ENCODE results near the gene ZNF880. TPM values are rescaled to one million over a fixed set of nuclear protein-coding genes. Genes with fewer than 3 reads are reported as not detected.

Gene ZNF880
- total RNA-seq (29.2 and 34.1 TPM in 2 replicates), polyA plus RNA-seq (35.7 and 40.3 TPM in 2 replicates), polyA minus RNA-seq (17.8 and 22.5 TPM in 2 replicates)
- 36.7 TPM for total RNA-seq (2013)

GRCh38 chr19:52369559-52370340 is at the start of gene ZNF880:
ZNF880 (plus strand) TSS chr19:52369923; CDS start chr19:52369966, 43 bp downstream.
- intact Hi-C loops (cut with micrococcal nuclease), result loop anchor here (1.0 kb wide), 2 partner anchors 28 to 33 kb away; partner anchors contain the start of genes ZNF528 and ZNF610
- Mint-ChIP-seq H3K4me1 (peaks cover 17% of the 10 kb centered on the region), H3K27ac (peak within 1 kb of the TSS; percentile 97), H3K27me3 (no peaks in the 10 kb centered on the region), H3K4me3 (peak within 1 kb of the TSS; percentile 96), H3K9me3 (ENCODE audit: insufficient read depth) (peaks cover 16% of the 10 kb centered on the region)
- Histone ChIP-seq H3K27me3 (replicated peaks in 1 of 4; ENCODE audit: control extremely low read depth in 1 of 4, control insufficient read depth in 3 of 4, insufficient read depth in 4 of 4, low read length in 3 of 4) (no peaks in the 10 kb centered on the region), H3K36me3 (replicated peaks in 1 of 2; ENCODE audit: control extremely low read depth in 1 of 2, control insufficient read depth in 1 of 2, extremely low read depth in 1 of 2, insufficient read depth in 2 of 2, low read length in 1 of 2) (peaks cover 6 to 21% of the 10 kb centered on the region in 2 experiments), H4K20me1 (ENCODE audit: control insufficient read depth, insufficient read depth, low read length, poor library complexity, severe bottlenecking) (no peaks in the 10 kb centered on the region), H3K27ac (ENCODE audit: low read length in 2 of 2) (peak within 1 kb of the TSS; percentile 97 to 99), H3K4me3 (ENCODE audit: control extremely low read depth in 1 of 5, extremely low read depth in 1 of 5, insufficient read depth in 1 of 5, low read depth in 2 of 5, low read length in 4 of 5) (peak within 1 kb of the TSS; percentile 65 to 91 (median 79)), H3K9ac (ENCODE audit: low read length) (peak within 1 kb of the TSS; percentile 91), H2AFZ (ENCODE audit: insufficient read depth, low read depth, low read length, poor library complexity, severe bottlenecking) (peak within 1 kb of the TSS; percentile 75), H3K4me2 (replicated peaks; ENCODE audit: low read depth, low read length, poor library complexity, severe bottlenecking) (peak within 1 kb of the TSS; percentile 77), H3K79me2 (ENCODE audit: control insufficient read depth, insufficient read depth, low read length) (peaks cover 14% of the 10 kb centered on the region), H3K9me3 (ENCODE audit: control extremely low read depth in 1 of 3, control insufficient read depth in 2 of 3, insufficient read depth in 1 of 3, low read length in 2 of 3) (peaks cover 6 to 77% (median 47%) of the 10 kb centered on the region in 3 donors), H3K4me1 (ENCODE audit: control insufficient read depth in 2 of 2, insufficient read depth in 2 of 2, low read length in 2 of 2) (peaks cover 6 to 11% of the 10 kb centered on the region in 2 donors)
- CTCF ChIA-PET, result interaction anchor here (1.2 to 1.3 kb wide), 2 partner anchors 28 to 231 kb away, joined by 3 to 4 read pairs; partner anchors contain the start of gene ZNF528
- POLR2A ChIA-PET, result interaction anchor here (0.6 to 1.0 kb wide), 5 partner anchors 27 to 518 kb away, joined by 3 to 4 read pairs (median 4); partner anchors contain the start of genes PPP2R1A and ZNF808
- TF ChIP-seq CTCF (IDR thresholded peaks at IDR 0.05) (no peak), EZH2 (IDR thresholded peaks at IDR 0.05; ENCODE audit: borderline replicate concordance, insufficient read depth, low read depth, low read length, poor library complexity, severe bottlenecking) (no peak)
- 4% methylated on average over 41 of the region's 52 CpGs for WGBS (ENCODE audit: insufficient coverage)
- ATAC-seq (ENCODE audit: low read depth) (peak; percentile 99), DNase-seq (peak; percentile 92)

- Mint-ChIP-seq H3K9me3 (ENCODE audit: insufficient read depth) (peaks cover 22% of the 10 kb centered on the region), H3K4me1 (no peaks in the 10 kb centered on the region), H3K4me3 (no peak overlapping the region), H3K27ac (no peak overlapping the region), H3K27me3 (no peaks in the 10 kb centered on the region)
- ChIA-PET CTCF (no interaction called here), POLR2A (no interaction called here)
- Histone ChIP-seq H3K4me3 (ENCODE audit: control extremely low read depth in 1 of 5, extremely low read depth in 1 of 5, insufficient read depth in 1 of 5, low read depth in 2 of 5, low read length in 4 of 5) (peak overlapping the region in 1 of 5 experiments; percentile 42), H3K79me2 (ENCODE audit: control insufficient read depth, insufficient read depth, low read length) (peaks cover 6% of the 10 kb centered on the region), H3K36me3 (replicated peaks in 1 of 2; ENCODE audit: control extremely low read depth in 1 of 2, control insufficient read depth in 1 of 2, extremely low read depth in 1 of 2, insufficient read depth in 2 of 2, low read length in 1 of 2) (peaks cover 10 to 55% of the 10 kb centered on the region in 2 experiments), H2AFZ (ENCODE audit: insufficient read depth, low read depth, low read length, poor library complexity, severe bottlenecking) (no peak overlapping the region), H3K4me2 (replicated peaks; ENCODE audit: low read depth, low read length, poor library complexity, severe bottlenecking) (no peak overlapping the region), H3K4me1 (ENCODE audit: control insufficient read depth in 2 of 2, insufficient read depth in 2 of 2, low read length in 2 of 2) (no peaks in the 10 kb centered on the region), H3K9ac (ENCODE audit: low read length) (peak overlapping the region; percentile 9), H3K27me3 (replicated peaks in 1 of 4; ENCODE audit: control extremely low read depth in 1 of 4, control insufficient read depth in 3 of 4, insufficient read depth in 4 of 4, low read length in 3 of 4) (no peaks in the 10 kb centered on the region), H4K20me1 (ENCODE audit: control insufficient read depth, insufficient read depth, low read length, poor library complexity, severe bottlenecking) (no peaks in the 10 kb centered on the region), H3K9me3 (ENCODE audit: control extremely low read depth in 1 of 3, control insufficient read depth in 2 of 3, insufficient read depth in 1 of 3, low read length in 2 of 3) (peaks cover 45 to 96% (median 46%) of the 10 kb centered on the region in 3 donors), H3K27ac (ENCODE audit: low read length in 2 of 2) (no peak overlapping the region)
- intact Hi-C loops (cut with micrococcal nuclease), result no loop called here
- no peak for TF ChIP-seq EZH2 (IDR thresholded peaks at IDR 0.05; ENCODE audit: borderline replicate concordance, insufficient read depth, low read depth, low read length, poor library complexity, severe bottlenecking)
- TF ChIP-seq CTCF (IDR thresholded peaks at IDR 0.05), result no peak
- no CpG with 5 or more reads among the region's 6 CpGs for WGBS (ENCODE audit: insufficient coverage)
- no peak for DNase-seq
- no peak for ATAC-seq (ENCODE audit: low read depth)
These were observed 47.3 kb upstream of the ZNF880 start for GRCh38 chr19:52322429-52322828.

All from B cell (primary cell).